Mucosa of descending colon (tissue), 3 donors: ENCODE data around the gene MSI2. TPM values are rescaled to one million over a fixed set of nuclear protein-coding genes. Genes with fewer than 3 reads are reported as not detected.
A peak's percentile ranks its signal among the peaks of the same experiment; 100 is the strongest.

Experiments
- ATAC-seq: fragments of 200-7000 bp; cut with Tn5 transposase; one replicate; pipeline ENCODE4 v1.9.1; 2020; ENCODE audit warnings: mild to moderate bottlenecking, moderate library complexity
- DNase-seq, 3 donors: peaks; one replicate each; pipeline ENCODE4 v3.0.0-alpha.2; 2020
- H3K36me3 ChIP-seq: fragments of 200-600 bp; one replicate; pipeline ENCODE4 v1.8.0; 2021; ENCODE audit warnings: low read depth, mild to moderate bottlenecking
- H3K4me1 ChIP-seq: fragments of 200-600 bp; one replicate; pipeline ENCODE4 v1.8.0; 2021; ENCODE audit warnings: low read depth, mild to moderate bottlenecking
- H3K4me3 ChIP-seq: fragments of 200-600 bp; one replicate; pipeline ENCODE4 v1.8.0; 2021; ENCODE audit warnings: mild to moderate bottlenecking
- H3K9me3 ChIP-seq: fragments of 200-600 bp; one replicate; pipeline ENCODE4 v1.8.0; 2021; ENCODE audit warnings: mild to moderate bottlenecking
- CTCF ChIP-seq: fragments of 200-600 bp; IDR thresholded peaks from one replicate; pipeline ENCODE4 v1.8.0; 2022; ENCODE audit warnings: antibody characterized with exemption, mild to moderate bottlenecking
- intact Hi-C, 2 donors: fragments of 100-400 bp; cut with DNase I in 1 of 2; cut with micrococcal nuclease in 1 of 2; formaldehyde crosslinking; loops; one replicate each; pipeline versions ENCODE4 v1.11.0 to v1.11.1; 2022; cut with DNase I, micrococcal nuclease
- total RNA-seq, 3 donors: library from RNA; stranded (reverse); fragmentation: NEBNext Ultra II Directional in 2 of 3; extraction: Animal tissue kit (Norgen Biotek cat#: 25700) in 2 of 3; gene quantifications; one replicate each; pipeline versions ENCODE4 v1.2.1 to v1.2.4, GENCODE V29; 2021 to 2023
- donor health status: DM: no; HTN: no; CAD: no; lungs with moderate emphysema.
- donor health status: DM: no; HTN: no; CAD: no.
- donor health status: DM: no; HTN: yes; CAD: no.

Gene MSI2
- total RNA-seq, 3 donors from 2014 or later: 60.0 to 72.6 (median 65.7) TPM

DNA sequence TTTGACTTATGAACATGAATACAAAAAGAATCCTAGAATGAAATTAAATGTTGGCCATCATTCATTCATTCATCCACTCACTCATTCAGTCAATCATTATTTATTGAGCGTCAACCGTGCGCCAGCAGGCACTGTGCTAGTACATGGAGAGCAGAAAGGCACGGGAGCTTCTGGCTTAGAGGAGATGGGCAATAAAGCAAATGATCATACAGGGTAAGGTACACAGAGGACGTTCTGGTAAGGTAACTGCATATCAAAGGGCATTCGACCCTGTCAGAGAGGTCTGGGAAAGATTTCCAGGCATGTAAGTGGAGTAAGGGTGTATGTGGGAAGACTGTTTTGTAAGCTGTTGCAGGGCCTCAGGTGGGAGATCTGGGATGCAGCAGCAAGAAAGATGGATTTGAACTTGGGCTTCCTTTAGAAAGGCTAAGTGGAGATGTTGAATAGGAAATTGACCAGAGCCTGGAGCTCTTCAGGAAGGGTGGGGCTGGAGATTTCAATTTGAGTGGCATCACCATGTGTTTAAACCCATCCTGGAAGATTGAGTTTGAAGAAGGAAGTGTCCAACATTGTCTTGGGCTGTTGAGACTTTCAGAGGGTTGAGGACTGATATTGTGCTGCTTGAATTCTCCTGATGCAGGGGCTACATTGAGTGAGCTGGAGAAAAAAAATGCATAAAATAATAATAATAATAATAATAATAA is 2.8 kb upstream of the MSI2 start:
- DNase-seq: no peak
- ATAC-seq: no peak
- peaks cover 7% of the 10 kb centered on the region for H3K4me1 ChIP-seq
- H3K36me3 ChIP-seq: no peaks in the 10 kb centered on the region
- intact Hi-C loops: no loop called here
- no peaks in the 10 kb centered on the region for H3K9me3 ChIP-seq
- no peak overlapping the region for H3K4me3 ChIP-seq
- no peak for TF ChIP-seq CTCF

GRCh38 chr17:57255182-57255775 is 1.0 kb upstream of the MSI2 start:
- H3K36me3 ChIP-seq: no peaks in the 10 kb centered on the region
- no peak for ATAC-seq
- H3K4me1 ChIP-seq: peaks cover 10% of the 10 kb centered on the region
- intact Hi-C loops: no loop called here
- peak overlapping the region; percentile 77 for H3K4me3 ChIP-seq
- no peak for DNase-seq
- no peaks in the 10 kb centered on the region for H3K9me3 ChIP-seq
- TF ChIP-seq CTCF: no peak

- H3K4me1 ChIP-seq: peaks cover 10% of the 10 kb centered on the region
- peak; percentile 23 for ATAC-seq
- intact Hi-C loops: no loop called here
- no peaks in the 10 kb centered on the region for H3K36me3 ChIP-seq
- peak in 1 of 3 donors; percentile 56 for DNase-seq
- TF ChIP-seq CTCF: no peak
- peak overlapping the region; percentile 77 for H3K4me3 ChIP-seq
- no peaks in the 10 kb centered on the region for H3K9me3 ChIP-seq
Observed at GRCh38 chr17:57256708-57257112, 387 bp downstream of the MSI2 start.

DNA sequence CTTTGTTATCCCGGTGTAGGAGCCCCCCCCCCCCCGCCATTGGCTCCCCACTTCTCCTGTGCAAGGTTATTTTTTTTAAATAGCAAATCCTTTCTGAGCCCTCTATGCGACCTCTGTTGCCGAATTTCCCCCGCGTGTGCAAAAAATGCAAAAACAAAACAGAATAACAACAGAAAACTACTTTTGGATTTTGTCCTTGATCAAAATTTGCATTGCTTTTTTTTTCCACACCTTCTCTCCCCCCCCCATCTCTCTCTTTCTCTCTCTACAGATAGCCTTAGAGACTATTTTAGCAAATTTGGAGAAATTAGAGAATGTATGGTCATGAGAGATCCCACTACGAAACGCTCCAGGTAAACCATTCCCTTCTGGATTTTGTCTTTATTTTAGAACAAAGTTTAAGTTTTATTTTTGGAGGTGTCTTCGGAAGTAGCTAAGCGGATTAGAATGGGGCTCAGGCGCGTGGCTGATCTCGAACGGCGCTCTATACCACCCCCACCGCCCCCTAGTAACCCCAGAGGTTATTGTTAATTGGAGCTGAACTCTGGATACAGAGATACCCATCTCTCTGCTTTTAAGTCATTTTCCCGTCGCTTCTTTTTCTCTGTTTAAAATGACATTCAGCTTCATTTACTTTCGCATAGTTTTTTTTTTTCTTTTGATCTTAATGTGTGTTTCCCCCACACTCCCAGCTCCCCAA is 1.0 kb downstream of the MSI2 start:
- no peaks in the 10 kb centered on the region for H3K36me3 ChIP-seq
- no peak for TF ChIP-seq CTCF
- no peaks in the 10 kb centered on the region for H3K9me3 ChIP-seq
- peaks cover 10% of the 10 kb centered on the region for H3K4me1 ChIP-seq
- ATAC-seq: no peak
- peak in 2 of 3 donors; percentile 36 for DNase-seq
- intact Hi-C loops: no loop called here
- peak overlapping the region; percentile 77 for H3K4me3 ChIP-seq

- H3K9me3 ChIP-seq: no peaks in the 10 kb centered on the region
- no peak for TF ChIP-seq CTCF
- no peak overlapping the region for H3K4me3 ChIP-seq
- intact Hi-C loops: no loop called here
- H3K4me1 ChIP-seq: peaks cover 10% of the 10 kb centered on the region
- H3K36me3 ChIP-seq: no peaks in the 10 kb centered on the region
- ATAC-seq: no peak
- DNase-seq: peak in 2 of 3 donors; percentile 8 to 32
Observed at GRCh38 chr17:57257895-57258851, 1.9 kb downstream of the MSI2 start.
